ENCODE measurements around the gene UBE2E2.
"Not testable (repeated sequence)": the region's sequence is repeated elsewhere in the genome, so short reads cannot be mapped to it uniquely, and the experiment has no call there.

The UBE2E2 gene

DNA sequence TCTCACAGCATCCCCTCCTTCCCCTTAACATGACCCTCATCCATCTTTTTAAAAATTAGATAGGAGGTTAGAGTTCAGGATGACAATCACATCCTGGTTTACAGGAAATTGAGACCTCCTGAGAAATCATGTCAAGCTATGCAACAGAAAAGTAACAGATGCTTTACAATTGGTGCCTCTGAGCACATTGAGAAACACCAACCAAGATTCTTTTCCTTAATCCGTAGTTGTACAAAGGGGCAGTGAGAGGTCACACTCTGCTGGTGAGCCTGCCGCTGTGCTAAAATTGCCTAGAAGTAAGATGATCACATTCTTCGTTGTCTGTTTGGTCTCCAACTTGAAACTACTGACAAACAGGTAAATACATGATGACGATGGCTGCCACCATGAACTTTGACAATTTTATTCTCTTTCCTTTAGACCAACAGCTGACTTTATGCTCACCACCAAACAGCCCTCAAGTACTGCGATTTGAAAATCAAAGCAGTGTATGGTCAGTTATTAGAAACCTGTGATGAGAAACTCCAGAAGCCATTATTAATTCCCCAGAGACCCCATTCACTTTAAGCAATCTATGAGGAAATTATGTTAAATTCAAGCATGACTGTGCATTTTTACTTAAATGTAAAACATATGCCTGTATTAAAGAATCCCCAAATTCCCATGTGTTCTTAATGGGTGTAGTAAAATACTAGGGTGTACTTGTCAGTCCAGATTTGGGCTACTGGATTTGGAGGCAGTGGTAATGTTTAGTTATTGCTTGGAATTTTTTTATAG is 392.0 kb downstream of the UBE2E2 start:
- DNase-seq: no peak

DNA sequence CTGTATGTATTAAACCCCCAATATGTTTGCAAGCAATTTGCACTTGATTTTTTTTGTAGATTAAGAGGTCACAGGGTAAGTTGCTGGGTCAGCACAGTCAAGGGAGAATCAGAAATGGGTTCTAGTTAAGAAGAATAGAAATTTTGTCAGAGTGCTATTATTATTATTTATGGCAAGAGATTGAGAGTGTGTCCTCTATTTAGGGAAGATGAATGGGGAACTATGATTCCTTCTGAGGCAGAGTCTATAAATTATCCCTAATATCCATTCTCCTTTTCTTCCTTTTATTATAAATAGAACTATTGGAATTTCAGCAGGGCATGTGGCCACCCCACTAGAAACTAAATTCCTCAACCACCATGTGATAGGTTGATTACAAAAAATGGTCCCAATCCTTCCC is 392.7 kb downstream of the UBE2E2 start:
- no peak for DNase-seq

DNA sequence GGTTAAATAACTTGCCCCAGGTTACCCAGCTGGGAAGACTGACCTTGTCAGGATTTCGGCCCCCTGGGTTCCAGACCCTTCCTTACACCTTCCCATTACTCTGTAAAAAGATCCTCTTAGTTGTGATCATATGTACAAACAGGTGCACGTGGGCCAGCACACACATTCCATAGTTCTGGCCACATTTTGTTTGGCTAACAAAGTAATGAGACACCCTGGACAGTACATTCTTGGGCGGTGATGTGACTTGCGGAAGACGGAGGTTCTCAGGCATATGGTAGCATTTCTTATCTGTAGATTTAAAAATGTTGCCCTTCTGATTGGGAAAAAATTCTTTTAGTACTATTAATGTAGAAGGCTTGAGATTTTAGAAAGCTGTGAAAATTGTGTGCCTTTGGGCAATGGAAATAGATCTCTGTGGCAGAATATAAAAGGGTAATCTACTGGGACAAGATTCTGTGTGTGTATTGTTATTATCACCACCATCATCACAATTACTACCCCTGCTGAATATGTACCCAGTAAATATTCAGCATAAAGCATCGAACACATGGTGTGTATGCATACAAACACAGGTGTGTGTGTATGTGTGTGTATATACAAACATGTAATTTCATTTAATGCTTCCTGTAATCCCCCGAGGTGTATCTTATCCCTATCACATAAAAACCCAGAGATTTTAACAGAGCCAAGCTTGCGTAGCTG is 397.2 kb downstream of the UBE2E2 start:
- DNase-seq: no peak

DNA sequence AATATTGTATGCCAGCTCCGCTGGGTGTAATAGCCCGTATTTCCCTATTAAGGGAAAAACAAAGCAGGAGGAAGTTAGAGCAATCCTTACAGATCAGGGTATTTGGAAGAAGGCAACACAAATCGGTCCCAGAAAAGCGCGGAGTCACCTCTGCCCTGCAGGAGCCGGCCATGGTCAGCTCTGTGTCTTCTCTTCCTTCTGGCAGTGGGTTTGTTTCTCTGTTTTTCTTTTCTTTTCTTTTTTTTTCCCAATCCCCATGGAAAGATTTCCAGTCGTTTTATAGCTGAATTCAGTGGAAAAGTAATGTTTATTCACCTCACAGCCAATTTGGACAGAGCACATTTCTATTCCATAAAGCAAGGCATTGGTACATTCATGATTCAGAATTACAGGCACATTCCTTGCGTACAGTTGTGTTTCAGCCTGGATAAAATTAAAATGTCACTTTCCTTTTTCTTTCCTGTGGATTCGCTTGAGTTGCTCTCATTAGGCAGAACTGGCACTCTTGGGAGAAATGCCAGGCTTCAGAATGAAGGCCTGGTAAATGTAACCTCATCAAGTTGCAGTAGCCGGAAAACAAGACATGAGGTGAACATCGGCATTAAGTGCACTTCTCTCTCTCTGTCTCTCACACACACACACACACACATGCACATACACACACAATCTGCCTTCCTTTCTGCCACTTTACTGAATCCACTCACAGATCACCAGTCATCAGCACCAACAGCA is 398.1 kb downstream of the UBE2E2 start:
- no peak for DNase-seq

DNA sequence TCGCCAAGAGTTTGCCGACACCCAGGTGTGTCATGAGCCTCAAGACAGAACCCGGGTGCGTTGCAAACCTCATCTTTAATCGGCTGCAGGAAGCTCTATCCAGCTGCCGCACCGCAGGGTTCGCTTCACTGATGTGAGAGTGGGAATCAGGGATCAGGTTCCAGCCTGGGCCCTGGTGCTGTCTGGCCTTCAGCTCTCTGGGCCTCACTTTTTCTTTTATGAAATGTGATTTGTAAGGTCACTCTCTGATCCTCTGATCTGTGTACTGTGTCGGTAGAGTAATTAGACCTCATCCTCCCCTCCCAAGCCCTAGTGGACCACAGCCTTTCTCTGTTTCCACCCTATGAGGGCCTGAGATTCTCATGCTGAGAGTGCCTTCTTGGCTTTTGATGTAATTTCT is 399.8 kb downstream of the UBE2E2 start:
- no peak for DNase-seq

DNA sequence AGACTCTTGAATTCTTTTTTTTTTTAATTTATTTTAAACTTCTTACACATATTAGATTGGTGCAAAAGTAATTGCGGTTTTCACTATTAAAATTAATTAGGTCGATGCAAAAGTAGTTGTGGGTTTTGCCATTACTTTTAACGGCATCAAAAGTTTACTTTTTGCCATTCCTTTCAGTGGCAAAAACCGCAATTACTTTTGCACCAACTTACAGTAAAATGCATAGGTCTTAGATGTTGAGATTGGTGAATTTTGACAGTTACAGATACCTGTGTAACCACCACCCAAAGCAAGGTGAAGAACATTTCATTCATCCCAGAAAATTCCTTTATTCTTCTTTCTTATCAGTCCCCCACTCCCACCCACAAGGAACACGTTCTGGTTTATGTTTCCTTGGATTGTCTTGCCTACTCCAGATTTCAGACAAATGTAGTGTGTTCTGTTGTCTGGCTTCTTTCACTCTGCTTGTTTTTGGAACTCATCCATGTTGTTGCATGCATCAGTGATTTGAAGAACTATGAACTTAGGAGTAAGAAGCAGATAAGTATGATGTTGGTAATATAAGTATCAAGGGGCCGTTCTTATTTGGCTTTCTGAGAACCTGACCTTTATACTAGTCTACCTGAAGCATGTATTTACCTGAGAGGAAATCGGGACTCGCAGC is 404.2 kb downstream of the UBE2E2 start:
- DNase-seq: no peak

DNA sequence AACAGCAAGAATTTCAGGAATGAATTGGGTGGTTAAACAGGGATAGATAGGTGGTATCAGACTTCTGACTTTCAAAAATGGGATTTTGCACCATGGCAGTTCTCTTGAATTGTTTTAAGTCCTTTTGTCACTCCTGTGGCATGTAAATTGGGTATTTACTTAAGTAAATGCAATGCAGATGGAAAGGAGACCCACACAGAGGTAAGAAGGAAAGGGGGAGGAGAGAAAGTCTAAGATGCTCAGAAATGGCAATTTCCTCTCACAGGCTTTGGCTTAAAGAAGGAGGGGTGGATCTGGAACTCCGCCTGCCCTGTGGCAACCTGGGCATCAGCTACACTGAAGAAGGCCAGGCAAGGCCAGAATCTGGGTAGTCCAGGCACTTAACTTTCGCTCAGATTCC is 405.5 kb downstream of the UBE2E2 start:
- DNase-seq: no peak

DNA sequence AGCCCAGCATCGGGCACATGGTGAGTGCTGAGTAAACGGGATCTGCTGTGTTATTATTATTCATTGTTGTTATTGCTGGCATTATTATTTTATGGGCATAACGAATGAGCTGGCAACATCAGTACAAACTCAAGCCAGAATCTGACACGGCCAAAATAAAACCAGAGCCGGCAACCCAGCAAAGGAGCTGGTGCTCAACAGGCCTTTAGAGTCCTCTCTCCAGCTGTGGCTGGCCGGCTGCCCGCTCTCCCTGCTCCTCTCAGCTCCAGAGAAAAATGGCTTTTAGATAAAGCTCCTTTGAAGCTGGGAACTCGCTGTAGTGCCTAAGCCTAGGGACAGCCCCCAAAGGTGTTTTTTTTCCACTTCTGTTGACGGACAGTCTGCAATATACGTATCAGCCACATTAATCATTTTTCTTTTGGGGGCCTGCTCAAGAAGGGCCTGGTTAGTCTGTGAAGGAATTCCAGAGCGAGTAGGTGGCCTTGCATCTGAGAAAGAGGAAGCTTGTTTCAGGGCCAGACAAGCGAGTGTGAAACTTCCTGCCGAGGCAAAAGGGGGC is 408.7 kb downstream of the UBE2E2 start:
- DNase-seq: no peak

DNA sequence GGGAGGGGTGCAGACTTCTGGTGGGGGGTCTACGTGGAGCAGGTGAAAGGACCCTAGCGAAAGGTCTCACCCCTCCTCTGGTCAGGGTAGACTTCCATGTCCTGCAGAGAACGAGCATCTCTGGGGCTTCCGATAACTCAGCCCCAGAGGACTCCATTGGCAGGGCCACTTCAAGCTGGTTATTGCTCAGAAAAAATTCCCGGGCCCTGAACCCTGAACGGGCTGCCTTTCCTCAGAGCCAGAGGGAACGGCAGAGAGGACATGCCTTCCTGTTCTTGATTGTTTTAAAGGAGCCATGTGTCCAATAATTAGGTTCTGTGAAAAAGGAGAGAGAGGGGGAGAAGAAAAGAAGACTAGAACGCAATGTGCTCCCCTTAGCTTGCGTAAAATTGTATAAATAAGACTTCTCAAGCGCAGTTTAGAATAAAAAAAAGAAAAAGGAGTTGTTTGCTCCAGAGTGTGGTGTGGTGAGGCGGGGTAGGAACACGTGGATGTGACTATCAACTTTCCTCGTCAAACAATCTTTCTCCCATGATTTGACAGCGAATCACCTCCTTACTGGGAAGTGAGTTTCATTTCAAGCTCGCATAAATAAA is 409.3 kb downstream of the UBE2E2 start:
- DNase-seq: no peak

DNA sequence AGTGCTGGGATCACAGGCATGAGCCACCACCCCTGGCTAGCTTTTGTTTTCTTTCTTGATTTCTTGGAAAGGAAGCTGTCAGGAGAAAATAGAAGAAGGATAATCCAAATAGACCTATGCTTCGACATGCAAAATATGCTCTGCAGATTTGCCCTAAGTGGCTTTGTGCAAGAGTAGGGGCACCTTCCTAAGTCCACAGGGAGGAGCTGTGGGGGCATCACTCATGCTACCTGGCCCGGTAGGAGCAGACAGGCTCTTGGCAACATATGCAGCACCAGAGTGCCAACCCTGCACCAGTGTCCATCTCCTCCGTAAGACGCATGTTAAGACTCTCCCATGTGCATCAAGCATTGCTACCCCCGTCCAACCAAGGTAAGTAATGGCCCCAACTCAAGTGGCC is 411.9 kb downstream of the UBE2E2 start:
- DNase-seq: no peak

DNA sequence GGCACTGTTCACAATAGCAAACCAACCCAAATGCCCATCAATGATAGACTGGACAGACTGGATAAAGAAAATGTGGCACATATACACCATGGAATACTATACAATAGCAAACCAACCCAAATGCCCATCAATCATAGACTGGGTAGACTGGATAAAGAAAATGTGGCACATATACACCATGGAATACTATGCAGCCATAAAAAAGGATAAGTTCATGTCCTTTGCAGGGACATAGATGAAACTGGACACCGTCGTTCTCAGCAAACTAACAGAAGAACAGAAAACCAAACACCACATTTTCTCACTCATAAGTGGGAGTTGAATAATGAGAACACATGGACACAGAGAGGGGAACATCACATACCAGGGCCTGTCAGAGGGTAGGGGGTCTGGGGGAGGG is 415.3 kb downstream of the UBE2E2 start:
- not testable (repeated sequence) for DNase-seq

DNA sequence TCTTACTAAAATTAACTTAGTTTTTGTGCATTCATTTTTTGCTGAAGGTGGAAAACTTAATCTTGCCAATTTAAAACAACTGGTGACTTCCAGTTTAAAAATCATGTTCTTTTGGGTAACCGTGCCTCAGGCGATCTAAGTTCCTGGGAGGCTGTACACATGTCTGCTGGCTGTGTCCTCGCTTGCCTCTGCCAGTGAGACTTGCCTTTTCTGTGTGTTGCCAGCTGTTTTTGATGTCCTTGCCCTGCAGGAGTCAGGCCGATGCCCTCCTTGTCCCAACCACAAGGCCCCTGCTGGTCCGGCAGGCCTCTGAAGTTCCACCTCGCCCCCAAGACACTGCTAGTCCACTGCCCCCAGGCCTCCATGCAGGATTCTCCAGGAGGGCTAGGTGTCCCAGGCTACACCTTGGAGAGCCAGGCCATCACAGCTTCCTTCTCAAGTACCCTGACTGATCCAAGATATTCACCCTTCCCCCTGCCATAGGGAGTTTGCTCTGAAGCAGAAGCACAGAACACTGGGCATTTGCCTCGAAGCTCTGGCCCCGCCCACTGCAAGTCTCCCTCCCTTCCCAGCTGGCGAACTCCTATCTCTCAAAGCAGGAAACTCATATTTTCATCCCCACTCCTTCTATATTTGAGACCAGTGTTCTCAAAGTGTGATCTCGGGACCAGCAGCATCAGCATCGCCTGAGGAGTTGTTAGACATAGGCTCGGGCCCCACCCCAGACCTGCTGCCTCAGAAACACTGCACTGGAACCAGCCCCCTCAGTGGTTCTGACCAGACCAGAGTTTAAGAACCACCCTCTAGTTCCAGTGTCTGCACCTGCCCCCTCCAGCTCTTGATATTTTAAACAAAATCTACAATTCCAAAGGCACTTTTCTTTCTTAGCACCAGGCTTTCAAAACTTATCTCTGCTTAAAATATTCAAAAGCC is 416.8 kb downstream of the UBE2E2 start:
- DNase-seq: no peak

DNA sequence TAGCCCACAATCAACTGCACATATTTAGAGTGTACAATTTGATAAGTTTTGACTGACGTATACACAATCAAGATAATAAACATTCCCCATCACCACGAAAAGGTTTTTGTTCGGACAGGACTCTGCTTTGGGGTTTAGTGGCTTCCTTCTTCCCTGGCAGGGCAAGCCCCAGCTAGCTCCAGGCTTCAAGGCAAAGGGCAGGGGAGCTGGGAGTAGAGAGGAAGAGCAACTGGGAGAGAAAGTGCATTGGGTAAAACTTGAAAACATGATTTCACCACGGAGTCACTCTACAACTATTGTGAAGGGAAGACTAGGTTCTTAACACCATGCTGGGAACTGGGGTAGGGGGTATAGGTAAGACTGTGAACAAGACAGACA is 417.5 kb downstream of the UBE2E2 start:
- DNase-seq: no peak

DNA sequence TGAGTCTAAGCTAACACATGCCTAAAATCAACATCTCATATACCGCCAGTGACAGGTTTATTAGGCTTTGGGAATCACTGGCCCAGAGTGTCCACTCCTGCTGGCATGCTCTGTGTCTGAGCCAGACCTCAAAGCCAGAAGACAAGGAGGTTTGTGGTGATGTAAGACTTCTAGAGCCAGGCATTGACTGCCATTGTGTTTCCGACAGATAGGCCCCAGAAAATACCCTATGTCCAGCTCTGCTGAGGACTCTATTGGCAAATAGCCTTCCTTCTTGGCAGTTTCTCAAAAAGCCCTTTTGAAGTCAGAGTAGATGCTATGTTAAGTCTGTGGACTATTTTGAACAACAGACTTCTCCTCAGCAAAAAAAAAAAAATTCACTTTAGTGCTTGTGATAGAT is 420.7 kb downstream of the UBE2E2 start:
- no peak for DNase-seq

DNA sequence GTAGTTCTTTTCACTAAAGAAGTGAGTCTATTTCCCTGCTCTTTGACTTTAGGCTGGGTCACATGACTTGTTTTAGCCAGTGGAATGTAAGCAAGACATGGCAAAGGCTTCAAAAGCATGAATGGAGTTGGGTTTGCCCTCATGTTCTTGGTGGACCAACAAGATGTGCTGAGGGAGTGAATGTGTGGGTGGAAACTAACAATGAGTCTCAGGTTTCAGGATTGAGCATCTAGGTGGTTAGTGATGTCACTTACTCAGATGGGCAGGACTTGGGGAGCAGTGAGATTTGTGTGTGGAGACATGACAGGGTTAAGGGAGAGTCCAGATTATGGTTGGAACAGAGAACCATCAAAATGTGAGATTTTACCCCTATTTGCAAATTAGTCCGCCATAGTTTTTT is 421.2 kb downstream of the UBE2E2 start:
- no peak for DNase-seq

DNA sequence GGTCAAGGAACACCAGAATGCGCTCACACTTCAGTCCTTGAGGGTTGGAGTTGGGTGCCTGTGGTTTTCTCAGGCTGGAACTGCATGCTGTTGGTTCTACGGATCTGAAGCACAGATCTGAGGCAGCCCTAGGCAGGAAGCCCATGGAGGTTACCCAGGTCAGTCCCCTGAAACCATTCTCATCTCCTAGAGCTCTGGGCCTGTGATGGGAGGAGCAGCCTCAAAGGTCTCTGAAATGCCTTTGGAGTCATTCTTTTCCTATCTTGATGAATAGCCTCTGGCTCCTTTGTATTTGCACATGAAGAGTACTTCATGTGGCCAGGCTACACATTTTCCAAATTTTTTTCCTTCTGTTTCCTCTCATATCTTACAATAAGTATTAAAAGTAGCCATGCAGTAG is 423.3 kb downstream of the UBE2E2 start:
- DNase-seq: no peak

DNA sequence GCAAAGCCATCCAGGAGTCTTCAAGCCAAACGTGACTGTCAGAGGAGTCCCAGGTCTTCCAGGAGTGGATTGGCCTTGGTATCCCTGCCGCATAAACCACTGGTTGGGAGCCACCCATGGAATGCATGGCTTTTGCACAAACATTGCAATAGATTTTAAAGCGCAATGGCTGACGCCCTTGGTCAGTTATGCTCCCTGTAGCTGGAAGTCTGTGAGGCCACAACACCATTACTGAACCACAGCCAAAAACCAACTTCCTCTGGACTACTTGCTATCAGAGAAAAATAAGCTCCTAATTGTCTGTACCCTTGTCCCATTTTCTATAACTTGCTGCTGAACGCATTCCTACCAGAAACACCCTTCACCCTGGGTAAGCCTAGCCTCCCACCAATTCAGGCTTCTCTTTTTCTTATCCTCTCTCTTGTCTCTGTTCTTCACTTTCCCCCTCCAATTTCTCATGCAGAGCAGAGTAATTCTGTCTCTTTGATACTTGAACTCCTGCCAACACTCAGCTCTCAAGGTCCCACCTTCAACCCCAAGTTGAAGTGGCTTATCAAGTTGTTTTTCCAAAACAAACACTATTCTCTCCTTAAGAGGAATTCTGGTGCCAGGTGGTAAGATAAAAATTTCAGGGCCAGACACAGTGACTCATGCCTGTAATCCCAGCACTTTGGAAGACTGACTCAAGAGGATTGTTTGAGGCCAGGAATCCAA is 426.2 kb downstream of the UBE2E2 start:
- no peak for DNase-seq

DNA sequence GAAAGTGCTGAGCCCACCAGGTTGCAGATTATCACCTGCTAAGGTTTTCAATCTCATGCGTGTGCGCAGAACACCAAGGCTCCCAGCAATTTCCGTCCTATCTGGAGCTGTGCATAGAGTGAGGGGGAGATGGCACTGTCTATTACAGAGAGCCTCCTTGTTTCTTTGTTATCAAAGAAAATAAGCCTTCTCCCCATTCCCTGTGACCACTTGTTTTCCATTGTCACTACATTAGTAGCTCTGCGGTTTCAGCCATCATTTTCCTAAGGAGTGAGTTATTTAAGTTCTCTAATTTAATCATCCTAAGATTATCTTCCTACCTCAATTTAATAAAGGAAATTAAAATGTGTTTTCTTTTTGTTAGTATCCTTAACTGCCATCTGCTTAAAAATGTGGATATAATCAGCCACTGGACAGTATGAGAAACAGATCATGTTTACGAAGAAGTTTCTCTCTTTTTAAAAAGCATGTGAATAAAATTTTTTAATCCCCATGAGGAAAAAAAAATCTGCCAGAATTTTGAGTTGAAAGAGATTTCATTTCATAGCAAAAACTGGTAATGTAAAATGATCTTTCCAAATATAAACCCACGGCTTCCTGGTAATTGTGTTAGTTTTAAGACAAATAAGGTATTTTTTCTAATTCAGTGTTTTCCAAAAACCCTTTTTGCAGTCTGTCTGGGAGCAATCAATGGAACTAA is 430.3 kb downstream of the UBE2E2 start:
- no peak for DNase-seq

DNA sequence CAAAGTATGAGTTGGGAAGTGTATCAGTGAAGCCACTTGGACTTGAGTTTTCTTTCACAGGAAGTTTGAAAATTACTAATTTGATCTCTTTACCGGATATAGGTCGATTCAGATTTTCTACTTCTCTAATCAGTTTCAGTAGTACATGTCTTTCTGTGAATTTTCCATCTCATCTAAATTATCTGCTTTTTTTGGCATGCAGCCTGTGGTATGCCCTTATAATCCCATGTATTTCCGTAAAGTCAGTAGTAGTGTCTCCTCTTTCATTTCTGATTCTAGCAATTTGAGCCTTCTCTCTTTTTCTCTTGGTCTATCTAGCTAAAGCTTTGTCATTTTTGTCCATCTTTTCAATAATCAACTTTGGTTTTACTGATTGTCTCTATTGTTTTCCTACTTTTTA is 434.2 kb downstream of the UBE2E2 start:
- DNase-seq: no peak

DNA sequence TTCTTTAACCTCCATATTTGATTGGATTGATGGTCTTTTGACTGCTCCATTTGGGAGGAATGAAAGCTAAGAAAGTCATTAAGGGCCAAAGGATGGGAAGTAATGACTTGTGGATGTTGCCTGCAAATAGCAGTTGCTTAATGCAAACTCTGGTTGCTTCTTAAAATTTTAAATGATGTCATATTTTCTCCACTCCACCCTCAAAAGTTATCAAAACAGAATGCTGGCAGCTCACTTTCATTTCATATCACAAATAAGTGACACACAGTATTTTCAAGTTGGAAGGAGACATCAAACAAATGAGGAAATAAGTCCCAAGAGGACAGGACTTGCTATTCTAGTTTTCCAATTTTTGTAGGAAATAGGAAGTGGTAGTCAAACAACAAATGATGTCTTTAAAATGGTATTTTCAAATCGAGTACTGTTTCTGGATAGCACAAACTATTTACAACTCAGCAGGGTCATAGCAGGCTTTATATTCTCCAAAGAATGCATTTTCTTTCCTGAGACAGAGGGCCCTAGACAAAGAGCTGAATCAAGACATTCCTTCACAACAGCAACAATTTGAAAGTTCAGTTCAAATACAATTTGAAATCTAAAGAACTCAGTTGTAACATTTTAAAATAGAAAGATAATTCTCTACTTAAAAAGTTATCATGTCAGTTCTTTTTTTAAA is 437.5 kb downstream of the UBE2E2 start:
- DNase-seq: no peak
